Nephron progenitor cell (in vitro differentiated cells): ENCODE results near the gene RASL11A.

Experiments
- DNase-seq: peaks from one replicate; pipeline ENCODE4 v3.0.0; 2021
- H3K27ac Mint-ChIP-seq: 2 replicates; pipeline ENCODE4 v1.8.0; 2021; ENCODE audit warnings: mild to moderate bottlenecking, moderate library complexity, mixed read lengths
- H3K27me3 Mint-ChIP-seq: 2 replicates; pipeline ENCODE4 v1.8.0; 2021; ENCODE audit warnings: mild to moderate bottlenecking, low read depth, mixed read lengths; ENCODE audit not compliant: poor library complexity
- H3K36me3 Mint-ChIP-seq: 2 replicates; pipeline ENCODE4 v1.8.0; 2021; ENCODE audit warnings: low read depth, mixed read lengths
- H3K4me1 Mint-ChIP-seq: 2 replicates; pipeline ENCODE4 v1.8.0; 2021; ENCODE audit warnings: mixed read lengths
- H3K4me3 Mint-ChIP-seq: 2 replicates; pipeline ENCODE4 v1.8.0; 2021; ENCODE audit warnings: mild to moderate bottlenecking, moderate library complexity, mixed read lengths
- H3K9me3 Mint-ChIP-seq: 2 replicates; pipeline ENCODE4 v1.8.0; 2021; ENCODE audit warnings: mild to moderate bottlenecking, moderate library complexity, mixed read lengths
- TF ChIP-seq, protein P1 (sequence below): fragments of 200-600 bp; sonication (generic); IDR thresholded peaks from 2 replicates; pipeline ENCODE4 v1.5.0; 2021; ENCODE audit warnings: antibody characterized with exemption

The RASL11A gene

GRCh38 chr13:27309401-27309958 is 38.9 kb downstream of the RASL11A start:
- Mint-ChIP-seq H3K36me3 (no peaks in the 10 kb centered on the region), H3K27ac (no peak overlapping the region), H3K4me1 (no peaks in the 10 kb centered on the region), H3K9me3 (no peaks in the 10 kb centered on the region), H3K27me3 (peaks cover 25% of the 10 kb centered on the region), H3K4me3 (no peak overlapping the region)
- no peak for DNase-seq
- TF ChIP-seq, protein P1, sequence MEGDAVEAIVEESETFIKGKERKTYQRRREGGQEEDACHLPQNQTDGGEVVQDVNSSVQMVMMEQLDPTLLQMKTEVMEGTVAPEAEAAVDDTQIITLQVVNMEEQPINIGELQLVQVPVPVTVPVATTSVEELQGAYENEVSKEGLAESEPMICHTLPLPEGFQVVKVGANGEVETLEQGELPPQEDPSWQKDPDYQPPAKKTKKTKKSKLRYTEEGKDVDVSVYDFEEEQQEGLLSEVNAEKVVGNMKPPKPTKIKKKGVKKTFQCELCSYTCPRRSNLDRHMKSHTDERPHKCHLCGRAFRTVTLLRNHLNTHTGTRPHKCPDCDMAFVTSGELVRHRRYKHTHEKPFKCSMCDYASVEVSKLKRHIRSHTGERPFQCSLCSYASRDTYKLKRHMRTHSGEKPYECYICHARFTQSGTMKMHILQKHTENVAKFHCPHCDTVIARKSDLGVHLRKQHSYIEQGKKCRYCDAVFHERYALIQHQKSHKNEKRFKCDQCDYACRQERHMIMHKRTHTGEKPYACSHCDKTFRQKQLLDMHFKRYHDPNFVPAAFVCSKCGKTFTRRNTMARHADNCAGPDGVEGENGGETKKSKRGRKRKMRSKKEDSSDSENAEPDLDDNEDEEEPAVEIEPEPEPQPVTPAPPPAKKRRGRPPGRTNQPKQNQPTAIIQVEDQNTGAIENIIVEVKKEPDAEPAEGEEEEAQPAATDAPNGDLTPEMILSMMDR, result no peak

DNA sequence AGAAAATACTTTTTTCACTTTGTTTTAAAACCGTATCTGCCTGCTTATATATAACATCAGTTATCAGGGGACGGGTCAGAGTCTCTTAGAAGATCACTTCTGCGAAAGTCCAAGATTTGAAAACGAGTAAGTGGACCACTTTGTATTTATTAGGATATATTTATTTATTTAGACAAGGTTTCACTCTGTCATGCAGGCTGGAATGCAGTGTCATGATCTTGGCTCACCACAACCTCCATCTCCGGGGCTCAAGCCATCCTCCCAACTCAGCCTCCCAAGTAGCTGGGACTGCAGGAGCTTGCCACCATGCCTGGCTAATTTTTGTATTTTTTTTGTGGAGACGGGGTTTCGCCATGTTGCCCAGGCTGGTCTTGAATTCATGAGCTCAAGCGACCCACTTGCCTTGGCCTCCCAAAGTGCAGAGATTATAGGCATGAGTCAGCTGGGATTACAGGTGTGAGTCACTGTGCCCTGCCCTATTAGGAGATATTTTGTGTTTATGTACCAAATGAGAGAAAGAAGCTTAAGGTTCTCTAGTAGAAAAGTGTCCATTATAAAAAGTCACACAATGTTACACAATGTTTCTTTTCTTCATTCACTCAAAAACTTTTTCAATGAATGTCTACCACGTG is 39.5 kb downstream of the RASL11A start:
- no peaks in the 10 kb centered on the region for H3K4me1 Mint-ChIP-seq
- H3K36me3 Mint-ChIP-seq, result no peaks in the 10 kb centered on the region
- TF ChIP-seq, protein P1, result no peak
- H3K27me3 Mint-ChIP-seq, result peaks cover 25% of the 10 kb centered on the region
- H3K4me3 Mint-ChIP-seq, result no peak overlapping the region
- no peaks in the 10 kb centered on the region for H3K9me3 Mint-ChIP-seq
- DNase-seq, result no peak
- H3K27ac Mint-ChIP-seq, result no peak overlapping the region

GRCh38 chr13:27310946-27311345 is 40.3 kb downstream of the RASL11A start:
- Mint-ChIP-seq H3K4me3 (no peak overlapping the region), H3K27me3 (peaks cover 19% of the 10 kb centered on the region)
- TF ChIP-seq, protein P1, result no peak

DNA sequence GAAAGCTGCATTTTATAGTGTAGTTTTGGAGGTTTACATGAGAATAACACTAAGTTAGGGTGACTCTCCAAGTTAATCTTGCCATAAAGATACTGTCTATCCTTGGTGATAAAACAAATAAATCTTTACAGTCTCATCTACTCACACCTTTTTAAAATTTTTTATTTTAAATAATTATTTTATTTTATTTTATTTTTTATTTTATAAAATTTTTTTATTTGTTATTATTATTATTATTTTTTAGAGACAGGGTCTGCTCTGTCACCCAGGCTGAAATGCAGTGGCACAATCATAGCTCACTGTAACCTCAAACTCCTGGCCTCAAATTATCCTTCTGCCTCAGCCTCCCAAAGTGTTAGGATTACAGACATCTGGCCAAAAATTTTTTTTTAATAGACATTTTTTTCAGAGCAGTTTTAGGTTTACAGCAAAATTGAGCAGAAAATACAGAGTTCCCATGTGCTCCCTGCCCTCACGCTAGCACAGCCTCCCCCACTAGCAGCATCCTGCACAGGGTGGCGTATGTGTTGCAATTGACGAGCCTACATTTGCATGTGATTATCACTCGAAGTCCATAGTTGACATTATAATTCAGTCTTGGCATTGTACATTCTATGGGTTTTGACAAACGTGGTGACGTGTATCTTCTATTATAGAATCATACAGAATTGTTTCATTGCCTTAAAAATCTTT is 41.0 kb downstream of the RASL11A start:
- no peaks in the 10 kb centered on the region for H3K4me1 Mint-ChIP-seq
- H3K27me3 Mint-ChIP-seq, result peaks cover 18% of the 10 kb centered on the region
- no peak for DNase-seq
- TF ChIP-seq, protein P1, result no peak
- H3K36me3 Mint-ChIP-seq, result no peaks in the 10 kb centered on the region
- H3K4me3 Mint-ChIP-seq, result no peak overlapping the region
- H3K9me3 Mint-ChIP-seq, result no peaks in the 10 kb centered on the region
- no peak overlapping the region for H3K27ac Mint-ChIP-seq

More at GRCh38 chr13:27310946-27311345, 40.3 kb downstream of the RASL11A start:
- DNase-seq, result no peak
- Mint-ChIP-seq H3K9me3 (no peaks in the 10 kb centered on the region), H3K36me3 (no peaks in the 10 kb centered on the region), H3K27ac (no peak overlapping the region), H3K4me1 (no peaks in the 10 kb centered on the region)

DNA sequence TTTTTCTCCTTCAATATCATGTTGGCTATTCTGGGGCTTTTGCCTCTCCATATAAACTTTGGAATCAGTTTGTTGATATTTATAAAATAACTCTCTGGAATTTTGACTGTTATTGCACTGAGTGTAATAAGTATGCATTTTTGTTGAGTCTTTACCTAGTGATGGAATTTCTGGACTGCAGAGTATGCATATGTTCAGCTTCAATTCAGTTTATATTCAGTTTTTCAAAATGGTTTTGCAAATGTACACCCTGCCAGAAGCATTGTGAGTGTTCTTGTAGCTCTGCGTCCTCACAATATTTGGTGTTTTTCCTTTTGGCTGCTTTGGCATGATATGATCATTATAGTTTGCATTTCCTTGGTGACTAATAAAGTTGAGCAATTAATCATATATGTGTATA is 43.1 kb downstream of the RASL11A start:
- Mint-ChIP-seq H3K4me1 (no peaks in the 10 kb centered on the region), H3K27me3 (peaks cover 30% of the 10 kb centered on the region), H3K4me3 (no peak overlapping the region), H3K9me3 (no peaks in the 10 kb centered on the region), H3K36me3 (no peaks in the 10 kb centered on the region), H3K27ac (no peak overlapping the region)
- no peak for DNase-seq
- TF ChIP-seq, protein P1, result no peak
